GM12878 (cell line): Measurements from ENCODE around the gene UBC. TPM values are rescaled to one million over a fixed set of nuclear protein-coding genes. Genes with fewer than 3 reads are reported as not detected.

ENCODE experiments used
- EGR1 ChIP-seq, 2 experiments: IDR thresholded peaks; 1 replicate in 1 of 2; 2 replicates in 1 of 2; pipeline ENCODE4 v1.6.1; 2011 to 2012; ENCODE audit warnings: low read depth in 2 of 2, low read length in 2 of 2, borderline replicate concordance in 1 of 2, mild to moderate bottlenecking in 1 of 2, moderate library complexity in 1 of 2
- NR2C1 ChIP-seq: fragments of 450-650 bp; IDR thresholded peaks from 2 replicates; pipeline ENCODE4 v1.6.1; 2017; ENCODE audit warnings: antibody characterized with exemption, mild to moderate bottlenecking, moderate library complexity
- SREBF1 ChIP-seq: IDR thresholded peaks from 2 replicates; pipeline ENCODE4 v1.6.1; 2012; ENCODE audit warnings: mild to moderate bottlenecking, low read length
- TBL1XR1 ChIP-seq: IDR thresholded peaks from 2 replicates; pipeline ENCODE4 v1.6.1; 2012; ENCODE audit warnings: low read depth, low read length, improper control_type of control experiment
- TCF3 ChIP-seq: IDR thresholded peaks from 2 replicates; pipeline ENCODE4 v1.6.1; 2012; ENCODE audit warnings: low read depth, mild to moderate bottlenecking, low read length, borderline replicate concordance; ENCODE audit not compliant: insufficient read depth
- polyA plus RNA-seq, 11 experiments: library from polyadenylated mRNA; depleted of rRNA in 4 of 11; unstranded in 6 of 11; stranded (reverse) in 5 of 11; fragments of >200 nt; fragmentation: Nextera tagmentation in 4 of 11; fragmentation: Illumina TruSeq in 1 of 11; extraction: Ambion mirVana in 4 of 11; extraction: Trizol in 1 of 11; gene quantifications; 1 replicate in 1 of 11; 2 replicates in 10 of 11; pipeline versions ENCODE4 v1.2.1 to v1.2.3, GENCODE V29; 2011 to 2016; ENCODE audit warnings: inconsistent platforms in 2 of 11, missing spikeins in 2 of 11, low read depth in 1 of 11
- total RNA-seq, 4 experiments: library from RNA; depleted of rRNA in 3 of 4; stranded (reverse); fragments of >200 nt in 3 of 4; fragmentation: Illumina TruSeq in 1 of 4; extraction: Trizol in 1 of 4; gene quantifications; 2 replicates each; pipeline versions ENCODE4 v1.2.1 to v1.2.3, GENCODE V29; 2013 to 2021
- TF ChIP-seq, protein P1 (sequence below): fragments of 450-650 bp; IDR thresholded peaks from 2 replicates; pipeline ENCODE4 v1.6.1; 2016; ENCODE audit warnings: mild to moderate bottlenecking, moderate library complexity, borderline replicate concordance
- TF ChIP-seq, protein P2 (sequence below): fragments of 450-650 bp; IDR thresholded peaks from 2 replicates; pipeline ENCODE4 v1.6.1; 2017; ENCODE audit warnings: antibody characterized with exemption, mild to moderate bottlenecking, moderate library complexity
- TF ChIP-seq, protein P3 (sequence below): fragments of 450-650 bp; IDR thresholded peaks from 2 replicates; pipeline ENCODE4 v1.6.1; 2016; ENCODE audit warnings: mild to moderate bottlenecking

The UBC gene
- total and polyA plus RNA-seq, 10 of the 15 experiments (the other 5 are each of a cell fraction or from before 2014, with no cell fraction given), result 653 to 1,666 (median 874) TPM

DNA sequence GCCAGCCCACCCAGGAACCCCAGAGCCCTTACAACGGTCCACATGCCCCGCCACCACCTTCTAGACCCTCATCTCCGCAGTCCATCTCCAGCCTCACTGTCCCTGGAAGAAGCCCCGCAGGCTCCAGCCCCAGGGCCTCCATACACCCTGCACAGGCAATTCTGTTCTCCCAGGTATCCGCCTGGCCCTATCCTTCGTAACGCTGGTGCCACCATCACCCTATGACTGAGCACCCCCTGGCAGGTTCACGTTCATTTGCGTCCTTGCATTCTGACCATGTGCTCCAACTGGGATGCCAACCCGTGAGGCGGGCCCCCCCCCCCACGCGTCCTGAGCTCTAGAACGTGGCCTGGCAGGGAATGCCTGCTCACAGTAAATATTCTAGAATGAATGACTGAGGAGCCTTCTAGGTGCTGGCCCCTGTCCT is 50.1 kb downstream of the UBC start (continued):
- TF ChIP-seq TCF3 (no peak), EGR1 (IDR thresholded peaks at IDR 0.05; ENCODE audit: borderline replicate concordance in 1 of 2, low read depth in 2 of 2, low read length in 2 of 2) (no peak), SREBF1 (no peak), TBL1XR1 (no peak), NR2C1 (no peak)
- TF ChIP-seq, protein P1, sequence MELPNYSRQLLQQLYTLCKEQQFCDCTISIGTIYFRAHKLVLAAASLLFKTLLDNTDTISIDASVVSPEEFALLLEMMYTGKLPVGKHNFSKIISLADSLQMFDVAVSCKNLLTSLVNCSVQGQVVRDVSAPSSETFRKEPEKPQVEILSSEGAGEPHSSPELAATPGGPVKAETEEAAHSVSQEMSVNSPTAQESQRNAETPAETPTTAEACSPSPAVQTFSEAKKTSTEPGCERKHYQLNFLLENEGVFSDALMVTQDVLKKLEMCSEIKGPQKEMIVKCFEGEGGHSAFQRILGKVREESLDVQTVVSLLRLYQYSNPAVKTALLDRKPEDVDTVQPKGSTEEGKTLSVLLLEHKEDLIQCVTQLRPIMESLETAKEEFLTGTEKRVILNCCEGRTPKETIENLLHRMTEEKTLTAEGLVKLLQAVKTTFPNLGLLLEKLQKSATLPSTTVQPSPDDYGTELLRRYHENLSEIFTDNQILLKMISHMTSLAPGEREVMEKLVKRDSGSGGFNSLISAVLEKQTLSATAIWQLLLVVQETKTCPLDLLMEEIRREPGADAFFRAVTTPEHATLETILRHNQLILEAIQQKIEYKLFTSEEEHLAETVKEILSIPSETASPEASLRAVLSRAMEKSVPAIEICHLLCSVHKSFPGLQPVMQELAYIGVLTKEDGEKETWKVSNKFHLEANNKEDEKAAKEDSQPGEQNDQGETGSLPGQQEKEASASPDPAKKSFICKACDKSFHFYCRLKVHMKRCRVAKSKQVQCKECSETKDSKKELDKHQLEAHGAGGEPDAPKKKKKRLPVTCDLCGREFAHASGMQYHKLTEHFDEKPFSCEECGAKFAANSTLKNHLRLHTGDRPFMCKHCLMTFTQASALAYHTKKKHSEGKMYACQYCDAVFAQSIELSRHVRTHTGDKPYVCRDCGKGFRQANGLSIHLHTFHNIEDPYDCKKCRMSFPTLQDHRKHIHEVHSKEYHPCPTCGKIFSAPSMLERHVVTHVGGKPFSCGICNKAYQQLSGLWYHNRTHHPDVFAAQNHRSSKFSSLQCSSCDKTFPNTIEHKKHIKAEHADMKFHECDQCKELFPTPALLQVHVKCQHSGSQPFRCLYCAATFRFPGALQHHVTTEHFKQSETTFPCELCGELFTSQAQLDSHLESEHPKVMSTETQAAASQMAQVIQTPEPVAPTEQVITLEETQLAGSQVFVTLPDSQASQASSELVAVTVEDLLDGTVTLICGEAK, result no peak
- TF ChIP-seq, protein P2, sequence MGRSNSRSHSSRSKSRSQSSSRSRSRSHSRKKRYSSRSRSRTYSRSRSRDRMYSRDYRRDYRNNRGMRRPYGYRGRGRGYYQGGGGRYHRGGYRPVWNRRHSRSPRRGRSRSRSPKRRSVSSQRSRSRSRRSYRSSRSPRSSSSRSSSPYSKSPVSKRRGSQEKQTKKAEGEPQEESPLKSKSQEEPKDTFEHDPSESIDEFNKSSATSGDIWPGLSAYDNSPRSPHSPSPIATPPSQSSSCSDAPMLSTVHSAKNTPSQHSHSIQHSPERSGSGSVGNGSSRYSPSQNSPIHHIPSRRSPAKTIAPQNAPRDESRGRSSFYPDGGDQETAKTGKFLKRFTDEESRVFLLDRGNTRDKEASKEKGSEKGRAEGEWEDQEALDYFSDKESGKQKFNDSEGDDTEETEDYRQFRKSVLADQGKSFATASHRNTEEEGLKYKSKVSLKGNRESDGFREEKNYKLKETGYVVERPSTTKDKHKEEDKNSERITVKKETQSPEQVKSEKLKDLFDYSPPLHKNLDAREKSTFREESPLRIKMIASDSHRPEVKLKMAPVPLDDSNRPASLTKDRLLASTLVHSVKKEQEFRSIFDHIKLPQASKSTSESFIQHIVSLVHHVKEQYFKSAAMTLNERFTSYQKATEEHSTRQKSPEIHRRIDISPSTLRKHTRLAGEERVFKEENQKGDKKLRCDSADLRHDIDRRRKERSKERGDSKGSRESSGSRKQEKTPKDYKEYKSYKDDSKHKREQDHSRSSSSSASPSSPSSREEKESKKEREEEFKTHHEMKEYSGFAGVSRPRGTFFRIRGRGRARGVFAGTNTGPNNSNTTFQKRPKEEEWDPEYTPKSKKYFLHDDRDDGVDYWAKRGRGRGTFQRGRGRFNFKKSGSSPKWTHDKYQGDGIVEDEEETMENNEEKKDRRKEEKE, result no peak
- TF ChIP-seq, protein P3, sequence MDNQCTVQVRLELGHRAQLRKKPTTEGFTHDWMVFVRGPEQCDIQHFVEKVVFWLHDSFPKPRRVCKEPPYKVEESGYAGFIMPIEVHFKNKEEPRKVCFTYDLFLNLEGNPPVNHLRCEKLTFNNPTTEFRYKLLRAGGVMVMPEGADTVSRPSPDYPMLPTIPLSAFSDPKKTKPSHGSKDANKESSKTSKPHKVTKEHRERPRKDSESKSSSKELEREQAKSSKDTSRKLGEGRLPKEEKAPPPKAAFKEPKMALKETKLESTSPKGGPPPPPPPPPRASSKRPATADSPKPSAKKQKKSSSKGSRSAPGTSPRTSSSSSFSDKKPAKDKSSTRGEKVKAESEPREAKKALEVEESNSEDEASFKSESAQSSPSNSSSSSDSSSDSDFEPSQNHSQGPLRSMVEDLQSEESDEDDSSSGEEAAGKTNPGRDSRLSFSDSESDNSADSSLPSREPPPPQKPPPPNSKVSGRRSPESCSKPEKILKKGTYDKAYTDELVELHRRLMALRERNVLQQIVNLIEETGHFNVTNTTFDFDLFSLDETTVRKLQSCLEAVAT, result peak; percentile 14; the same call in 1 of the 2 replicates
